GM19395 (cell line): ENCODE results near the gene PPAN.

Experiments used
- ATAC-seq: cut with Tn5 transposase; IDR thresholded peaks from one replicate; pipeline ENCODE4 v1.9.1; 2021; ENCODE audit warnings: mild to moderate bottlenecking, moderate library complexity; ENCODE audit not compliant: unreplicated experiment

The PPAN gene

GRCh38 chr19:10138879-10139795, 33.0 kb downstream of the PPAN start:
- no peak for ATAC-seq

GRCh38 chr19:10139952-10140351, 33.8 kb downstream of the PPAN start:
- no peak for ATAC-seq

GRCh38 chr19:10141479-10141878, 35.3 kb downstream of the PPAN start:
- no peak for ATAC-seq

GRCh38 chr19:10141973-10142372, 35.8 kb downstream of the PPAN start:
- ATAC-seq, result no peak

- ATAC-seq, result no peak
Measured at GRCh38 chr19:10142701-10143375, 36.7 kb downstream of the PPAN start.

GRCh38 chr19:10143681-10144080, 37.5 kb downstream of the PPAN start:
- no peak for ATAC-seq

GRCh38 chr19:10144361-10144760, 38.2 kb downstream of the PPAN start:
- no peak for ATAC-seq

GRCh38 chr19:10145031-10145430, 38.9 kb downstream of the PPAN start:
- ATAC-seq, result no peak

- ATAC-seq, result no peak
Measured at GRCh38 chr19:10146142-10146541, 40.0 kb downstream of the PPAN start.

GRCh38 chr19:10149427-10149826, 43.3 kb downstream of the PPAN start:
- ATAC-seq, result no peak

GRCh38 chr19:10151521-10151920, 45.4 kb downstream of the PPAN start:
- no peak for ATAC-seq

- ATAC-seq, result no peak
Measured at GRCh38 chr19:10152100-10152499, 45.9 kb downstream of the PPAN start.

- ATAC-seq, result no peak
Measured at GRCh38 chr19:10155839-10156238, 49.7 kb downstream of the PPAN start.

GRCh38 chr19:10158071-10158470, 51.9 kb downstream of the PPAN start:
- ATAC-seq, result no peak

- ATAC-seq, result no peak
Measured at GRCh38 chr19:10158485-10158884, 52.3 kb downstream of the PPAN start.

GRCh38 chr19:10159610-10160009, 53.4 kb downstream of the PPAN start:
- no peak for ATAC-seq
